ENCODE data around the gene OVCA2.

DNA sequence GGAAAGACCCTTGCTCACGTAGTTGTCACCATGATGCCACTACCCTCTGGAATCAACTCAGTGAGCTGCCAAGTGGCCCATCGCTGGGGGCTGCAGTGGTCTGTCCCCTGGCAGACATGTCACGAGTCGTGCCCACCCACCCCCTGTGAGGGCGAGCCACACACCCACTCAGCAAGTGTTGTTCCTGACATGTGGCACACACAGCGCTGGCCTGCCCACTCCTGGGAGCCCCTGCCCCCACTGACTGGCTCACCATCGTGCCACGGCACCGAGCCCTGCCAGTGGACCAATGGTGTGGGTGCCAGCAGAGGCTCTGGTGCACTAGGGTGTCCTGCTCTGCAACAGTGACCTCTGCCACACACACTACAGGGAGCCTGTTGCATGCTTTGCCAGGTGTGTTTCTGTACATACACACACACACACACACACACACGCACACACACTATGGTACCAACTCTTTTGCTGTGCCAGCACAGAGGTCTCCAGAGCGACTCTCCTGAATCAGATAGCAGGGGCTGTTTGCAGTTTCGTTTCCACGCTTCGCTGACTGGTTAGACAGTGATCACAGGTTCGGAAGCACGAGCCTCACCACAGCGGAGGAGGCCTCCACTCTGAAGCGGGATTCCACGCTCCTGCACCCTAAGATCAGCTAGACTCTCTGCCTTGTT lies 24.4 kb upstream of the OVCA2 start:
- TF ChIP-seq, protein P1, sequence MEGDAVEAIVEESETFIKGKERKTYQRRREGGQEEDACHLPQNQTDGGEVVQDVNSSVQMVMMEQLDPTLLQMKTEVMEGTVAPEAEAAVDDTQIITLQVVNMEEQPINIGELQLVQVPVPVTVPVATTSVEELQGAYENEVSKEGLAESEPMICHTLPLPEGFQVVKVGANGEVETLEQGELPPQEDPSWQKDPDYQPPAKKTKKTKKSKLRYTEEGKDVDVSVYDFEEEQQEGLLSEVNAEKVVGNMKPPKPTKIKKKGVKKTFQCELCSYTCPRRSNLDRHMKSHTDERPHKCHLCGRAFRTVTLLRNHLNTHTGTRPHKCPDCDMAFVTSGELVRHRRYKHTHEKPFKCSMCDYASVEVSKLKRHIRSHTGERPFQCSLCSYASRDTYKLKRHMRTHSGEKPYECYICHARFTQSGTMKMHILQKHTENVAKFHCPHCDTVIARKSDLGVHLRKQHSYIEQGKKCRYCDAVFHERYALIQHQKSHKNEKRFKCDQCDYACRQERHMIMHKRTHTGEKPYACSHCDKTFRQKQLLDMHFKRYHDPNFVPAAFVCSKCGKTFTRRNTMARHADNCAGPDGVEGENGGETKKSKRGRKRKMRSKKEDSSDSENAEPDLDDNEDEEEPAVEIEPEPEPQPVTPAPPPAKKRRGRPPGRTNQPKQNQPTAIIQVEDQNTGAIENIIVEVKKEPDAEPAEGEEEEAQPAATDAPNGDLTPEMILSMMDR (IDR thresholded peaks at IDR 0.05): no peak
- TF ChIP-seq EP300 (IDR thresholded peaks at IDR 0.05): no peak

All from suprapubic skin (tissue), 3 donors.